Effector memory CD4-positive, alpha-beta T cell (primary cell): ENCODE results near the gene B3GNT5.

Experiments
- DNase-seq, 3 donors: peaks; one replicate each; pipeline ENCODE4 v3.0.0-alpha.2; 2020
- H3K27ac ChIP-seq: 2 replicates; pipeline ENCODE4 v1.7.0; 2013; ENCODE audit warnings: mild to moderate bottlenecking, low read length, moderate library complexity; ENCODE audit not compliant: insufficient read depth, poor library complexity, severe bottlenecking
- H3K27me3 ChIP-seq: replicated peaks from 2 replicates; pipeline ENCODE4 v1.7.0; 2013; ENCODE audit warnings: mild to moderate bottlenecking, low read length; ENCODE audit not compliant: insufficient read depth, control insufficient read depth, poor library complexity, severe bottlenecking
- H3K36me3 ChIP-seq: 2 replicates; pipeline ENCODE4 v1.7.0; 2013; ENCODE audit warnings: mild to moderate bottlenecking, low read length, moderate library complexity; ENCODE audit not compliant: control insufficient read depth, insufficient read depth
- H3K4me1 ChIP-seq: 2 replicates; pipeline ENCODE4 v1.7.0; 2013; ENCODE audit warnings: low read length, mild to moderate bottlenecking; ENCODE audit not compliant: control insufficient read depth, insufficient read depth, poor library complexity, severe bottlenecking
- H3K4me3 ChIP-seq: 2 replicates; pipeline ENCODE4 v1.7.0; 2013; ENCODE audit warnings: low read length, low read depth, mild to moderate bottlenecking; ENCODE audit not compliant: insufficient read depth, poor library complexity, severe bottlenecking
- H3K9me3 ChIP-seq: 2 replicates; pipeline ENCODE4 v1.7.0; 2013; ENCODE audit warnings: mild to moderate bottlenecking, low read length, moderate library complexity; ENCODE audit not compliant: control insufficient read depth

The B3GNT5 gene

DNA sequence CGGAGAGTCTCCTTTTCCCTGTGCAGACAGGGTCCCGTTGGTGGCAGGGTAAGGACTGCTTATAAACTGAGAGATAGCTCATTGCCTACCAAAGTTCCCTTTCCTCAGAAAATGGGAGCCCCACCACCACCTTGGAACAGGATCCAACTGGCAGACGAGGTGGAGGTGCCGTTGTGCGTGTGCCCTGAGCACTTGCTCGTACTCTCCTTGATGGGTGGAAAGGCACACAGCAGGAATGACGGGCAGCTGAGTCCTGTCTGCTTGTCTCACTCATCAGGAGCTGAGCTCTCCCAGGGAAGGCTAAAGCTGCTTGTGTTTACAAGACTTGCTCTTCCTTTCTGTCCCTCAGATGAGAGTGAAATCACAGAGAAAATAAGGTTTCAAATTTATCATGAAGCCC is 60.7 kb downstream of the B3GNT5 start:
- no peak for DNase-seq
- H3K36me3 ChIP-seq = peaks cover 12% of the 10 kb centered on the region
- H3K27ac ChIP-seq = no peak overlapping the region
- no peaks in the 10 kb centered on the region for H3K27me3 ChIP-seq
- no peaks in the 10 kb centered on the region for H3K4me1 ChIP-seq
- no peak overlapping the region for H3K4me3 ChIP-seq
- no peaks in the 10 kb centered on the region for H3K9me3 ChIP-seq

- no peaks in the 10 kb centered on the region for H3K9me3 ChIP-seq
- no peaks in the 10 kb centered on the region for H3K27me3 ChIP-seq
- H3K4me1 ChIP-seq = no peaks in the 10 kb centered on the region
- H3K4me3 ChIP-seq = no peak overlapping the region
- H3K36me3 ChIP-seq = peaks cover 12% of the 10 kb centered on the region
- DNase-seq = no peak
- no peak overlapping the region for H3K27ac ChIP-seq
These were observed 62.7 kb downstream of the B3GNT5 start for GRCh38 chr3:183315739-183316138.

DNA sequence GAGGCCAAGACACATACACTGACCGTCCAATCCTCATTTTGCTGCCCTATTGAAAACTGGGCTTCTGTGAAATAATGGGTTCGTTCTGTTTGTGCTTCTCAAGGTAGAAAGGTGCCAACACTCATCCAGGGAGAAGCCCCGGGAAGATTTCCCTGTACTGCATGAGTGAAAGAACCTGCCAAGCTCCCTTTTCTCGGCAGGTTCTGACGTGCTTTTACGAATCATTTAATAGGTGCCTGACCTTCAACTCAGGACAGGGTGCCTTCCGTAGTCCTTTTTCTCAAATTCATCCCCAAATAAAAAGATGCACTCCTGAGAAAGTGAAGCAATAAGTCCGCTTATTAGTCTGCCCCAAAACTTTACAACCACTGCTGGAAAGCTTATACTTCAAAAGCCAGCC is 64.2 kb downstream of the B3GNT5 start:
- Histone ChIP-seq H3K36me3 (peaks cover 4% of the 10 kb centered on the region), H3K9me3 (no peaks in the 10 kb centered on the region), H3K27me3 (no peaks in the 10 kb centered on the region), H3K27ac (no peak overlapping the region), H3K4me1 (no peaks in the 10 kb centered on the region), H3K4me3 (no peak overlapping the region)
- DNase-seq = no peak

GRCh38 chr3:183317886-183318865 is 65.1 kb downstream of the B3GNT5 start:
- no peaks in the 10 kb centered on the region for H3K27me3 ChIP-seq
- H3K36me3 ChIP-seq = peaks cover 4% of the 10 kb centered on the region
- H3K9me3 ChIP-seq = no peaks in the 10 kb centered on the region
- H3K4me1 ChIP-seq = no peaks in the 10 kb centered on the region
- H3K27ac ChIP-seq = no peak overlapping the region
- no peak overlapping the region for H3K4me3 ChIP-seq
- no peak for DNase-seq

GRCh38 chr3:183318877-183319276 is 65.8 kb downstream of the B3GNT5 start:
- DNase-seq = no peak
- H3K4me1 ChIP-seq = no peaks in the 10 kb centered on the region
- H3K27ac ChIP-seq = no peak overlapping the region
- H3K36me3 ChIP-seq = peaks cover 4% of the 10 kb centered on the region
- no peaks in the 10 kb centered on the region for H3K27me3 ChIP-seq
- no peak overlapping the region for H3K4me3 ChIP-seq
- H3K9me3 ChIP-seq = no peaks in the 10 kb centered on the region

DNA sequence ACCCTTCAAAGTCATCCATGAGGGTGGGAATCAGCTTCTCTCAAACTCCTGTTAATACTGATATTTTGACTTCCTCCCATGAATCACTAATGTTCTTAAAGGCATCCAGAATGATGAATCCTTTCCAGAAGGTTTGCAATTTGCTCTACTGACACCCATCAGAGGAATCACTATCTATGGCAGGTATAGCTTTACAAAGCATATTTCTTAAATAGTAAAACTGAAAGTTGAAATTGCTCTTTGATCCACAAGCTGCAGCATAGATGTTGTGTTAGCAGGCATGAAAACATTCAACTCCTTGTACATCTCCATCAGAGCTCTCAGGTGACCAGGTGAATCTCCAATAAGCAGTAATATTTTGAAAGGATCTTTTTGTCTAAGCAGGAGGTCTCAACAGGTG is 66.3 kb downstream of the B3GNT5 start:
- H3K27me3 ChIP-seq = no peaks in the 10 kb centered on the region
- H3K4me1 ChIP-seq = no peaks in the 10 kb centered on the region
- H3K9me3 ChIP-seq = no peaks in the 10 kb centered on the region
- H3K36me3 ChIP-seq = peaks cover 4% of the 10 kb centered on the region
- H3K27ac ChIP-seq = no peak overlapping the region
- DNase-seq = no peak
- H3K4me3 ChIP-seq = no peak overlapping the region
